Stimulated activated CD4-positive, alpha-beta T cell treated with anti-CD3 and anti-CD28 coated beads, Interleukin-12 subunit alpha, Interleukin-12 subunit beta, amount 100 ng/mL, for 24 hours (primary cell): ENCODE data around the gene RASL11B.

Source experiments
- DNase-seq, 2 experiments: peaks; one replicate each; pipeline ENCODE4 v3.0.0-alpha.2; 2020; ENCODE audit warnings: low read depth in 2 of 2

RASL11B gene

DNA sequence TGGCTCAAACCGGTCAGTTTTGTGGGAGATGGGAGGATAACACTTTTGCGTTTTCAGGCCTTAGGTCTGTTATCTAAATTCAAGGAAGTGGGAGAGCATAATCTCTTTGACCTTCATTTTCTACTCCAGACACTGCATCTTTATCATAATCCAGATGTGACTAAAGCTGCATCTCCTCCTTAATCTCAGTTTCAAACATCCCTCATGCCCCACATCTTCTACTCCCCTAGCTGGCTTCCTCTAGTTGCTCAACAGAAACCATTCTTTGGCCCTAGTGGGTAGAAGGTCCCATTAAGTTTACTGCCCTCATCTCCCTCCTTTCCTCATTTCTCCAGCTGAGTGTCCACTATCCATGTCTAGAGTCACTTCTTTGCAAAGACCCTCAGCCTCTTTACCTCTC lies 18.8 kb upstream of the RASL11B start:
- no peak for DNase-seq

DNA sequence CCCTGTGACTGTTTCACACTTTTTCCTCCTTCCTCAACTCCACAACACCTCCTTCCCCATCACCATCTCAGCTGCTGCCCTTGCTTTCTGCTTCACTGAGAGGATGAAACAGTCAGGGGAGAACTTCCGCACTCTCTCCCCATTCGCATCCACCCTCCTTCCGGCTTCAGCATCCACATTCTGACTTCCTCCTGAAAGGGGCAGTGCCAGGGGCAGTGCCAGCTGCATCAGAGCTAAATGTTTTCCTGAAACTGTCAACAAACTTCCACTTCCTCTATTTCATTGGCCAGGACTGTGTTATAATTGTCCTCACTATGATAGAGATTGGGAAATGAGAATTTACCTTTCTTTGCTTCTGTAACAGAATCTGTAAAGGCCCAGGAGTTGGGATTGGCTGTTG lies 18.2 kb upstream of the RASL11B start:
- no peak for DNase-seq

GRCh38 chr4:52844596-52844995 lies 17.5 kb upstream of the RASL11B start:
- DNase-seq, result no peak

- no peak for DNase-seq
Measured at GRCh38 chr4:52846502-52846901, 15.6 kb upstream of the RASL11B start.

DNA sequence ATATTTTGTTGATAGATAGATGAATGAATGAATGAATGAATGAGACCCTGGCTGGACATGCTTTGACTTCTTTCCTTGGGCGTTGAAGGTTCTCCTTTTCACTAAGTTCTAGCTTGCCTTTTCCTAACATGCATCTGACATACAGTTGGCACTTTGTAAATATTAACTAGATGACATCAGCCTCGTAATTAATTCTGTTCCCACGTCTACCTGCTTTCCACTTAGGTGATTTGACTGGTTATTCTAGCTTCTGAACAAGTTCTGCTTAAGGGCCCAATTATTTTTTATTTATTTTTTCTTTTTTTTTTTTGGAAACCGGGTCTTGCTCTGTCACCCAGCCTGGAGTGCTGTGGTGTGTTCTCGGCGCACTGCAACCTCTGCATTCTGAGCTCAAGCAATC lies 13.9 kb upstream of the RASL11B start:
- DNase-seq, result no peak

DNA sequence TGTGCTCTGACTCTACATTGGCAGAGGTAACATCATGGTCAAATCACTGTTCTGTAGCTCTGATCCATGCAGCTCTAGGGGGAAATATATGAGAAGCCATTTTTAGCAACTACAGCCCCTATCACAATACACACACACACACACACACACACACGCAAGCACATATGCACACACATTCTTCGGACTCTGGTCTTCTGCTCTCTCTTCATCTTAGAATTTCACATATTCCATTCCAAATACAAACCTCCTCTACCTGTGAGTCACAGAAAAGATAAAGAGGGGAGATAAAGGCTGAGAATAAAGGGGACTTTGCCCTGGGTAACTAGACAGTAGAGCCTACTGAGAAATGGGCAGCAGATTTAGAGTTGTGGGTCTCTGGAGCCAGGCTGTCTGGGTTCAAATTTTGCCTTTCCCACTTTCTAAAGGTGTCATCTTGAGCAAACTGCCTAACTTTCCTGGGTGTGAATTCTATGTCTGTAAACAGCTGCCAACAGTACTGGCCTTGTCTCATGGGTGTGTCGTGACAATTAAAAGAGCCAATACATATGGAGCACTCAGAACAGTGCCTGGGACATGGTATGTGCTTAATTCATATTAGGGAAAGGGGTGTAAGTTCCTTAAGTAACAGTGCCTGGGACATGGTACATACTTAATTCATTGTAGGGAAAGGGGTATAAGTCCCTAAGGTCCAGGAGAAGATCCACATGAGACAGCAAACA lies 11.6 kb upstream of the RASL11B start:
- DNase-seq, result no peak

DNA sequence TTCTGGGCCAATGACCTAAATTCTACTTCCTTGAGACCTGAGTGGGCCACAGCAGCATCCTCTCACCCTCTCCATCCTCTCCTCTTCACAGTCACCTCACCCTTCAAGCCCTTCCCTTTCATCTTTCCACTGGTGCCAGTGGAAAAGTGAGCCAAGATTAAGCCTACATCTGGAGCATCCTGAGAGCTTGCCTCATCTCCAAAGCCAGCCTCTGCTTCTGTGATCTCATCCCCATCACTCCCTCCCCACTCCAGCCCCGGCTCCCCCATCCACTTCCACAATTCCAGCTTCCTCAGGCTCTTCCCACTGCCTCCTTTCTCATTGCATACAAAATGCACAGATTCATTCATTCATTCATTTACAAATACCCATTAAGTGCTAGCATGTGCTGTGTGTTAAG lies 10.1 kb upstream of the RASL11B start:
- DNase-seq, result no peak

GRCh38 chr4:52852711-52853110 lies 9.4 kb upstream of the RASL11B start:
- DNase-seq, result no peak

GRCh38 chr4:52853351-52853750 lies 8.8 kb upstream of the RASL11B start:
- no peak for DNase-seq

- DNase-seq, result no peak
Measured at GRCh38 chr4:52856801-52857200, 5.3 kb upstream of the RASL11B start.

DNA sequence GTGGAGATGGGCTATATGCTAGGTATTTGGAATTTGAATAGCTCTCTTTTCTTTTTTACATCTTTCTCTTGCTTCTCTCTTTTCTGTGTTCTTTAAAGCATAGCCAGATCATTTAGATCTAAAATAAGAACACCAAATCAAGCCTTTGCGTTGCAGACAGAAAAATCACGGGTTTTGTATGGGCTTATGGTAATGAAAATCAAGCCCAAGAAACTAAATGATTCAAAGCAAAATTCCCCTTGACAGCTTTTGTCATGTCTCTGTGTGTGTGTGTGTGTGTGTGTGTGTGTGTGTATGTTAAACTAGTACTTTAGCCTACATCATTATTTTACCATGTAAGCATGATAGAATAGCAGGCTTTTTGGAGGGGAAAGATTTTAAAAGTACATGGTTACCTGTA lies 1.8 kb upstream of the RASL11B start:
- DNase-seq, result no peak

DNA sequence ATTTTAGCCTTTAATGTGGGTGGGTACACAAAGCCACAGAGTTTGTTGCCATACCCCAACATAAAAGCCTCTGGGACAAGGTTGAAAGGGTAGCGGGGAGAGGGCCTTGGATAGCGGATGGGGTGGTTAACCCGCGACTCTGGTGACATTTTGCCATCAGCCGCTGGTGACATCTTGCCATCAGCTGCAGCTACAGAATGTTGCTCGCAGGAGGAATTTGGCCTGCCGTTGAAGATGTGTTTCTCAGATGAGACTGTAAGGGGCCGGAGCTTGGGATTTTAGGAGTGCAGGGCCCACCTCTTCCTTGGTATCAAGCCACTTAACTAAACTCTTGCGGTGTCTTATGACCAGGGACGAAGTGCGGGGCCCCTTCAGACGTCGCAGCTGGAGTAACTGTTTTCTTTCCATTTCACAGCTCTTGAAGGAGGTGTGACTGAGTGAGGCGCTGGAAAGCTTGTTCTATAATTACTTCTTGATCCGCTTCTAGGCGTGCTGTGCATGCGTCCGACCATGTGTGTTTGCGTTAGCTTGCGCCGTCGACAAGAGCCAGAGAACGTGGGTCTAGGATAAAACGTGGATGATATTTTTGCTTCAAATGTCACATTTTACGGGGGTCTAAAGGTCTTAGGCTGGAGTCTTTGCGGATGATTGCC lies 820 bp upstream of the RASL11B start:
- no peak for DNase-seq

DNA sequence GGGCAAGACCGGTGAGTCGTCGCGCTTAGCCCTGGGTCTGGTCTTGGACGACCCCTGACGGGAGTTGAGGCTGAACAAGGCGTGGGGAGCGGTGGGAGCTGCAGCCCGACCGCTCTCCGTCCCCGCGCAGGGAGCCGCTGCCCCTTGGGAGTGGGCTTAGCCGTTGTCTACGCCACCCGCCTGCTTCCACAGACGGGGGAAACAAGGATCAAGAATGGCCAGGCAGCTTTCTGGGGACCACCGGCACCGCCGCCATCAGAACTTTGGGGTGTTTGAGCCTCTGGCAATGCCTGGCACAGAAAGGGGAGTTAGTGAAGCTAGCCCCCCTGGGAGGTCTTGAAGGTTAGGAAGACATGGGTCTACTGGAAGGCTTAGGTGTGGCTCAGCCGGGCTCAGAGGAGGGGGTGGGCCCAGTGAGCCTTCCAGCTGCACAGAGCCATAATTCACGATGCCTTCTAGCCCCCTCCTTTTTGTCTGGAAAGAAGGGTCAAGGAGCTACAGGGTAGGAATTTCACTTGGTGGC lies 583 bp downstream of the RASL11B start:
- no peak for DNase-seq

GRCh38 chr4:52863324-52863723 lies 1.2 kb downstream of the RASL11B start:
- no peak for DNase-seq

DNA sequence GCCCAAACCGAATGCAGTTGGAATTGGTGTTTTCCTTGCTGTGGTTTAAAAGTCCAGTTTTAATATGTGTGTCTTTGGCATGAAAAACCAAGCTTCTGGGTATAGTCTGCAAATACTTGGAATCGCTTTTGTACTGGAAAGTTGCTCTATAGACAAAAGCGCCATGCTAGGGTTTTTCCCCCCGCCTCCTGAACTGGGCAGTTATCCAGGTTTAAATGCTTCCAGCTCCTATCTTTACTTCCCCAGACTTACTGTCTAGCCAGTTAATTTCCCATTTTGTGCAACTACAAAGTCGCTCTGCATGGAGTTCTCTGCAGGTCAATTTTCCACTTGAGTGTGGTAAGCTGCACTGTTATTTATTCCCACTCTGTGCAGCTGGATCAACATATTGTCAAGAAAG lies 2.7 kb downstream of the RASL11B start:
- DNase-seq, result no peak

DNA sequence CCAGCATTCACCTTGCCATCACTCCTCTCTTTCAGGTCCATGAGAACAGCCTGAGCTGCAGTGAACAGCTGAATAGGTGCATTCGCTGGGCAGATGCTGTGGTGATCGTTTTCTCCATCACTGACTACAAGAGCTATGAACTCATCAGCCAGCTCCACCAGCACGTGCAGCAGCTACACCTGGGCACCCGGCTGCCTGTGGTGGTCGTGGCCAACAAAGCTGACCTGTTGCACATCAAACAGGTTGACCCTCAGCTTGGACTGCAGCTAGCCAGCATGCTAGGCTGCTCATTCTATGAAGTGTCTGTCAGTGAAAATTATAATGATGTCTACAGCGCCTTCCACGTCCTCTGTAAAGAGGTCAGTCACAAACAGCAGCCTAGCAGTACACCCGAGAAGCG lies 3.2 kb downstream of the RASL11B start:
- no peak for DNase-seq

GRCh38 chr4:52866734-52867133 lies 4.6 kb downstream of the RASL11B start:
- no peak for DNase-seq

DNA sequence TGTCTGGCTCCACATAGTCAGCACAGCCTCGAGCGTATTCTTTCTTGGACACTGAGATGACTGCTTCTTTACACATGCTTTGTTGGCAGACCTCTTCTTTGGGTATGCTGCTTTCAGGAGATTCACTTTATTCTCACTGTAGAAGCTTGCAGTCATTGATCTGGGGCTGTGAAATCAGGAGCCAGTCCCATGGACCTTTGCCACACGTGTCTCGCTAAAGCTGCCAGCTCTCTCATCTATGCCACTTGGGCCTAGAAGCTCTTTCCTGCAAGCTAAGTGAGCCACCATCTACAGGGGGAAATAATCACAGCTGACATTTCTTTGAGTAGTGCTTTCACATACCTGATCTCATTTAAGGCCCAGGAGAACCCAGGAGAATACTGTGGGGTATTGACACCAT lies 5.0 kb downstream of the RASL11B start:
- no peak for DNase-seq

DNA sequence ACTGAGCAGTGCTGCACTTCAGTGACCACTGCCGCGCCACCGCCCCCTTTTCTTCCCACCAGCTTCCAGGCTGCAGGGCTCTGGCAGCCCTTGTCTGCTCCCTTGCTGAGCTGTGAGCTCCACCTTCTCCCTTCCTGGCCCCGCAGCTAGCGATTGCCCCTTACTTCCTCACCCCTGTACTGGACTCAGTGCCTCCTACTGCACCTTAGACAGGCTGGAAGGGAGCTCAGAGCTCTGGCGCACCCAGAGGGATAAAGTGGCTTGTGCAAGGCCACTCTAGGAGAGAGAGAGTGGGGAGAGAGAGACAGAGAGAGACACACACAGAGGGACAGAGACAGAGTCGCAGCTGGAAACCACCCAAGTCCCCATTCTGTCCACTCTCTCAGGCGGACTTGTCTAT lies 6.0 kb downstream of the RASL11B start:
- no peak for DNase-seq

GRCh38 chr4:52869196-52869595 lies 7.1 kb downstream of the RASL11B start:
- no peak for DNase-seq

DNA sequence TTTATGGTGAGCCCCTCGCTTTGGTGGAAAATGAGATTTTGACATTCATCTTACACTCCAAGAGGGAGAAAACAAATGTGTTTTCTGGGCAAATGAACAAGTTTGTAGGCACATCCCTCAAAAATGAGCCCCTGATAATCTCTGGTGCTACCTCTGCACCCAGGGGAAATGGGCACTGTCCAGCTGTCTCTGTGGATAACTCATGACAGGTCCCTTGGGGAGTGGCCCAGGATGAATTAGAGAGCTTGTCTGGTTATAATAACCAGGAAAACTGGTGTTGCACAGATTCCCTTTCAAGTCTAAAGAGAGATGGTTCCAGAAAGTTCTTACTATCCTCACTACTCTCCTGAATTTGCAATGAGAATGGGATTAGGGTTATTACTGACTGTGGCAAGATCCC lies 7.5 kb downstream of the RASL11B start:
- DNase-seq, result no peak

DNA sequence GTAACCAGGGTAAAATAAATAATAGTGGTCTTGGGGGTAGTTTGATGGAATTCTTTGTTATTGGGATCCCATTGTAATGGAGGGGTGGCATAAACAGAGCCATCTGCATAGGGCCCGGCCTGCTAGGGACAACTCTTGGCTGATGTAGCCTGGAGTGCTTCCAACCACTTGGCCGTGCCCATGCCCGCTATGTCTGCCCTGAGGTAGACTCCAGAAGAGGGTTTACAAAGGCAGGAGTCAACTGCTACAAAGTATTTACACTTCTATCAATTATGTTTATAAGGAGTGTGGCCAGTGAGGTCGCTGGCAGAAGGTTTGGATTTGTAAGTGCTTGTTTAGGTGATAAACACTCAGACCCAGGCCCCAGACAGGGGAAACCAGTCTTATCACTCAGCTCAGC lies 8.1 kb downstream of the RASL11B start:
- DNase-seq, result no peak

DNA sequence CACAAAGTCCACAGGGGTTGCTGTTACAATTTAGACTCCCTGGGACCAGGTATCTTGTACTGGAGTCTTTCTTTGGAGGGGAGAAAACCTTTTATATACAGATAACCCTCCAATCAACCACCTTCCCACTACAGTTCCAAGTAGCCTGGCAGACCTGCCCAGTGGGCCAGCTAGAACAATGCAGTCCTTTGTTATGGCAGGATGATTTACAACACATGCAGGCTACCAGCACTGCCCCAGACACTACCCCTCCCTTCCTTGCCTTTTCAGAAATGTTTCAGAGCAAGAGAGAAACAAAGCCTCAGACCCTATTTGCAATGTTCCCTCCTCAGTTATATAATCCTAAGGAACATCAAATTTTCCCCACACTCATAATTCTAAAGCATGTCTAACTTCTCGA lies 11.1 kb downstream of the RASL11B start:
- no peak for DNase-seq
